Neural cell (in vitro differentiated cells): ENCODE data around the gene COL4A1. TPM values are rescaled to one million over a fixed set of nuclear protein-coding genes. Genes with fewer than 3 reads are reported as not detected.

Experiments
- H2AFZ ChIP-seq: fragments of 200-600, 300-800 bp; sonication (generic), shearing (Covaris generic); 2 replicates; pipeline ENCODE4 v1.6.0; 2014; ENCODE audit warnings: low read depth, mild to moderate bottlenecking, antibody characterized with exemption, low read length, moderate library complexity
- H3F3A ChIP-seq: fragments of 200-600 bp; shearing (Covaris generic); 2 replicates; pipeline ENCODE4 v1.6.1; 2016; ENCODE audit warnings: mild to moderate bottlenecking, moderate library complexity, mixed read lengths, antibody characterized with exemption, low read length; ENCODE audit not compliant: insufficient read depth, poor library complexity, severe bottlenecking
- H3K27ac ChIP-seq: fragments of 200-600, 300-800 bp; sonication (generic), shearing (Covaris generic); 2 replicates; pipeline ENCODE4 v1.5.1; 2014; ENCODE audit warnings: mild to moderate bottlenecking, low read length, moderate library complexity
- H3K27me3 ChIP-seq: fragments of 300-800, 200-600 bp; sonication (generic), shearing (Covaris generic); 2 replicates; pipeline ENCODE4 v1.6.0; 2014; ENCODE audit warnings: mild to moderate bottlenecking, low read depth, low read length, moderate library complexity; ENCODE audit not compliant: insufficient read depth
- H3K36me3 ChIP-seq: fragments of 300-800, 200-600 bp; sonication (generic), shearing (Covaris generic); 2 replicates; pipeline ENCODE4 v1.5.1; 2014; ENCODE audit warnings: mild to moderate bottlenecking, antibody characterized with exemption, low read length, moderate library complexity; ENCODE audit not compliant: insufficient read depth
- H3K4me2 ChIP-seq: fragments of 300-800, 200-600 bp; sonication (generic), shearing (Covaris generic); 2 replicates; pipeline ENCODE4 v1.6.0; 2014; ENCODE audit warnings: mild to moderate bottlenecking, low read length
- H3K4me3 ChIP-seq: fragments of 300-800, 200-600 bp; sonication (generic), shearing (Covaris generic); 2 replicates; pipeline ENCODE4 v1.5.1; 2014; ENCODE audit warnings: mild to moderate bottlenecking, low read length, moderate library complexity
- H3K79me2 ChIP-seq: fragments of 200-600 bp; shearing (Covaris generic); replicated peaks from 2 replicates; pipeline ENCODE4 v1.6.0; 2014; ENCODE audit warnings: mild to moderate bottlenecking, low read length, moderate library complexity; ENCODE audit not compliant: insufficient read depth
- H3K9ac ChIP-seq: fragments of 300-800, 200-600 bp; sonication (generic), shearing (Covaris generic); 2 replicates; pipeline ENCODE4 v1.6.1; 2016; ENCODE audit warnings: mild to moderate bottlenecking, low read length, mixed read lengths
- H3K9me2 ChIP-seq: fragments of 200-600 bp; shearing (Covaris generic); 2 replicates; pipeline ENCODE4 v1.6.1; 2016; ENCODE audit warnings: mild to moderate bottlenecking, low read length, mixed read lengths; ENCODE audit not compliant: insufficient read depth
- H3K9me3 ChIP-seq: fragments of 200-600, 300-800 bp; sonication (generic), shearing (Covaris generic); 2 replicates; pipeline ENCODE4 v1.6.1; 2016; ENCODE audit warnings: mild to moderate bottlenecking, mixed run types, low read length, moderate library complexity, mixed read lengths
- H4K20me1 ChIP-seq: fragments of 200-600 bp; shearing (Covaris generic); 2 replicates; pipeline ENCODE4 v1.6.1; 2016; ENCODE audit warnings: mild to moderate bottlenecking, mixed run types; ENCODE audit not compliant: insufficient read depth
- EP300 ChIP-seq: fragments of 450-650 bp; conservative IDR thresholded peaks from 2 replicates; pipeline ENCODE4 v1.6.1; 2014; ENCODE audit warnings: antibody characterized with exemption, mild to moderate bottlenecking, moderate library complexity; ENCODE audit not compliant: poor library complexity, severe bottlenecking
- EZH2 ChIP-seq: fragments of 200-600, 300-800 bp; shearing (Covaris generic), sonication (generic); IDR thresholded peaks from 2 replicates; pipeline ENCODE4 v1.6.1; 2014; ENCODE audit warnings: antibody characterized with exemption, low read length, borderline replicate concordance, mild to moderate bottlenecking; ENCODE audit not compliant: insufficient read depth, poor library complexity, severe bottlenecking
- MXI1 ChIP-seq: fragments of 450-650 bp; conservative IDR thresholded peaks from 2 replicates; pipeline ENCODE4 v1.6.1; 2014; ENCODE audit warnings: antibody characterized with exemption, mild to moderate bottlenecking; ENCODE audit not compliant: poor library complexity, severe bottlenecking
- POLR2AphosphoS5 ChIP-seq: IDR thresholded peaks from 2 replicates; pipeline ENCODE4 v1.6.1; 2012
- RAD21 ChIP-seq: fragments of 450-650 bp; conservative IDR thresholded peaks from 2 replicates; pipeline ENCODE4 v1.6.1; 2014; ENCODE audit warnings: antibody characterized with exemption, mild to moderate bottlenecking, moderate library complexity
- SMC3 ChIP-seq: fragments of 450-650 bp; conservative IDR thresholded peaks from 2 replicates; pipeline ENCODE4 v1.6.1; 2014; ENCODE audit warnings: antibody characterized with exemption, mild to moderate bottlenecking, moderate library complexity; ENCODE audit not compliant: poor library complexity
- TAF1 ChIP-seq: IDR thresholded peaks from 2 replicates; pipeline ENCODE4 v1.6.1; 2012; ENCODE audit warnings: low read depth
- polyA plus RNA-seq: library from polyadenylated mRNA; depleted of rRNA; stranded (reverse); fragments of >200 nt; gene quantifications from 2 replicates; pipeline ENCODE4 v1.2.3, GENCODE V29; 2014
- TF ChIP-seq, protein P1 (sequence below): IDR thresholded peaks from 2 replicates; pipeline ENCODE4 v1.6.1; 2012; ENCODE audit warnings: borderline replicate concordance
- TF ChIP-seq, protein P2 (sequence below): fragments of 450-650 bp; IDR thresholded peaks from 2 replicates; pipeline ENCODE4 v1.5.1; 2014; ENCODE audit warnings: antibody characterized with exemption, mild to moderate bottlenecking, moderate library complexity; ENCODE audit not compliant: poor library complexity, severe bottlenecking

COL4A1 gene
- polyA plus RNA-seq, 1 donor from 2014 or later: 13.1 TPM

DNA sequence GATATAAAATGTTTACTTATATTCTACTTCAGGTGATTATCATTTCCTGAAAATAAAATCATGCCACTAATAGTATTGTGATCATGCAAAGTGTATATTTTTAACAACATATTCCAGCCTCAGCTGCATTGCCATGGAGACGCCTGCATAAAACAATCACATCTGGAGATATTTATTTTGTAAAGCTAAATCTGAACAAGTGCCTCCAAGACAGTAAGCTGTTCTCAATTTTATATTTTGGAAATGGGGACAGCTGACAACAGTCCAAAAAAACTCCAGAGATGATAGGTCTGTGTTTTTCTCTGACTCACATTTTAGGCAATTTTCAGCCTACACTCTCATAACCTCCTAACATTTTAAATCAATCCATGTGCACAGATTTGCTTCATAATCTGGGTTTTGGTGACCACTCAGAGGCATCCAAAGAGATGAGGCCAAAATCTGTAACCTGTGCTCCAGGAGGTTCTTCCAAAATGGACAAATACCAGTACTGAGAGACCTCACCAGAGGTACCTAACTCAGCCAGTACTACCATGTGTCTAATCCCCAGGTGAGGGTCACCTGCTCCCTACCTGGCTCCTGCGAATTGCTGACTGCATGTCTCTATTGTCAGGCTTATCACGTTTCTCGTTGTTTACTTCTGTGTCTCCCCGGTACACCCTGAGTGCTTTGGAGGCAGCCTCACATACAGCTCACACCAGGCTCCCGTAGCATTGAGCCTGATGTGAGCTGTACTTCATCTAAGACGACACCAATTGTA lies 62.7 kb downstream of the COL4A1 start:
- no peaks in the 10 kb centered on the region for H3K36me3 ChIP-seq

DNA sequence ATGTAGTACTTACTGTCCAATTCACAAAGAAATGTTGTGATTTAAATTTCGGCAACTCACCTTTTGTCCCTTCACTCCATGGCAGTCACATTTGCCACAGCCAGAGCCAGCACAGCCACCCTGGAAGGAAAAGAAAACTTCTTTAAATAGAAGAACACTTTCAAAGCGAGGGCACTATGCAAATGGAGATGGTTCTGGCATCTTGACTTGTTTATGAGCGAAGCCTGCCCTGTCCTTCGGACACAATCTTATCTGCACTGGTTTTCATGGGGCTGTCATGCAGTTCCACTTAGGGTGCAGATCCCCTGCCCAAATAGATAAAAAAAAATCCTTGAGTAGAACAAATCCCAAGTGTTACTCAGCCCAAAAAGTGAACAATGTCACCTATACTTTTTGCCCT lies 64.3 kb downstream of the COL4A1 start:
- H3K36me3 ChIP-seq: no peaks in the 10 kb centered on the region
- H3K9me3 ChIP-seq: no peaks in the 10 kb centered on the region
- no peaks in the 10 kb centered on the region for H3K79me2 ChIP-seq

More for the DNA sequence above, 62.7 kb downstream of the COL4A1 start:
- no peak overlapping the region for H3K27ac ChIP-seq
- no peak overlapping the region for H2AFZ ChIP-seq
- H3K27me3 ChIP-seq: no peaks in the 10 kb centered on the region
- H3K9me2 ChIP-seq: no peaks in the 10 kb centered on the region
- H3K4me2 ChIP-seq: no peak overlapping the region
- no peaks in the 10 kb centered on the region for H3F3A ChIP-seq
- no peaks in the 10 kb centered on the region for H4K20me1 ChIP-seq
- no peaks in the 10 kb centered on the region for H3K79me2 ChIP-seq
- no peak overlapping the region for H3K9ac ChIP-seq
- no peak overlapping the region for H3K4me3 ChIP-seq
- no peaks in the 10 kb centered on the region for H3K9me3 ChIP-seq
- TF ChIP-seq SMC3: no peak
- TF ChIP-seq RAD21: no peak
- TF ChIP-seq, protein P1, sequence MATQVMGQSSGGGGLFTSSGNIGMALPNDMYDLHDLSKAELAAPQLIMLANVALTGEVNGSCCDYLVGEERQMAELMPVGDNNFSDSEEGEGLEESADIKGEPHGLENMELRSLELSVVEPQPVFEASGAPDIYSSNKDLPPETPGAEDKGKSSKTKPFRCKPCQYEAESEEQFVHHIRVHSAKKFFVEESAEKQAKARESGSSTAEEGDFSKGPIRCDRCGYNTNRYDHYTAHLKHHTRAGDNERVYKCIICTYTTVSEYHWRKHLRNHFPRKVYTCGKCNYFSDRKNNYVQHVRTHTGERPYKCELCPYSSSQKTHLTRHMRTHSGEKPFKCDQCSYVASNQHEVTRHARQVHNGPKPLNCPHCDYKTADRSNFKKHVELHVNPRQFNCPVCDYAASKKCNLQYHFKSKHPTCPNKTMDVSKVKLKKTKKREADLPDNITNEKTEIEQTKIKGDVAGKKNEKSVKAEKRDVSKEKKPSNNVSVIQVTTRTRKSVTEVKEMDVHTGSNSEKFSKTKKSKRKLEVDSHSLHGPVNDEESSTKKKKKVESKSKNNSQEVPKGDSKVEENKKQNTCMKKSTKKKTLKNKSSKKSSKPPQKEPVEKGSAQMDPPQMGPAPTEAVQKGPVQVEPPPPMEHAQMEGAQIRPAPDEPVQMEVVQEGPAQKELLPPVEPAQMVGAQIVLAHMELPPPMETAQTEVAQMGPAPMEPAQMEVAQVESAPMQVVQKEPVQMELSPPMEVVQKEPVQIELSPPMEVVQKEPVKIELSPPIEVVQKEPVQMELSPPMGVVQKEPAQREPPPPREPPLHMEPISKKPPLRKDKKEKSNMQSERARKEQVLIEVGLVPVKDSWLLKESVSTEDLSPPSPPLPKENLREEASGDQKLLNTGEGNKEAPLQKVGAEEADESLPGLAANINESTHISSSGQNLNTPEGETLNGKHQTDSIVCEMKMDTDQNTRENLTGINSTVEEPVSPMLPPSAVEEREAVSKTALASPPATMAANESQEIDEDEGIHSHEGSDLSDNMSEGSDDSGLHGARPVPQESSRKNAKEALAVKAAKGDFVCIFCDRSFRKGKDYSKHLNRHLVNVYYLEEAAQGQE: no peak
- TF ChIP-seq TAF1: no peak
- TF ChIP-seq EP300: no peak
- no peak for TF ChIP-seq EZH2
- no peak for TF ChIP-seq MXI1
- TF ChIP-seq, protein P2, sequence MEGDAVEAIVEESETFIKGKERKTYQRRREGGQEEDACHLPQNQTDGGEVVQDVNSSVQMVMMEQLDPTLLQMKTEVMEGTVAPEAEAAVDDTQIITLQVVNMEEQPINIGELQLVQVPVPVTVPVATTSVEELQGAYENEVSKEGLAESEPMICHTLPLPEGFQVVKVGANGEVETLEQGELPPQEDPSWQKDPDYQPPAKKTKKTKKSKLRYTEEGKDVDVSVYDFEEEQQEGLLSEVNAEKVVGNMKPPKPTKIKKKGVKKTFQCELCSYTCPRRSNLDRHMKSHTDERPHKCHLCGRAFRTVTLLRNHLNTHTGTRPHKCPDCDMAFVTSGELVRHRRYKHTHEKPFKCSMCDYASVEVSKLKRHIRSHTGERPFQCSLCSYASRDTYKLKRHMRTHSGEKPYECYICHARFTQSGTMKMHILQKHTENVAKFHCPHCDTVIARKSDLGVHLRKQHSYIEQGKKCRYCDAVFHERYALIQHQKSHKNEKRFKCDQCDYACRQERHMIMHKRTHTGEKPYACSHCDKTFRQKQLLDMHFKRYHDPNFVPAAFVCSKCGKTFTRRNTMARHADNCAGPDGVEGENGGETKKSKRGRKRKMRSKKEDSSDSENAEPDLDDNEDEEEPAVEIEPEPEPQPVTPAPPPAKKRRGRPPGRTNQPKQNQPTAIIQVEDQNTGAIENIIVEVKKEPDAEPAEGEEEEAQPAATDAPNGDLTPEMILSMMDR: no peak
- TF ChIP-seq POLR2AphosphoS5: no peak

More for the DNA sequence above, 64.3 kb downstream of the COL4A1 start:
- no peaks in the 10 kb centered on the region for H4K20me1 ChIP-seq
- H3K4me3 ChIP-seq: no peak overlapping the region
- no peaks in the 10 kb centered on the region for H3F3A ChIP-seq
- H3K27me3 ChIP-seq: no peaks in the 10 kb centered on the region
- TF ChIP-seq, protein P1: no peak
- TF ChIP-seq TAF1 (no peak), SMC3 (no peak), MXI1 (no peak), RAD21 (no peak), POLR2AphosphoS5 (no peak), EP300 (no peak), EZH2 (no peak)
- TF ChIP-seq, protein P2: no peak
- no peak overlapping the region for H2AFZ ChIP-seq
- no peak overlapping the region for H3K4me2 ChIP-seq
- H3K9me2 ChIP-seq: no peaks in the 10 kb centered on the region
- H3K9ac ChIP-seq: no peak overlapping the region
- no peak overlapping the region for H3K27ac ChIP-seq
